NB4 (cell line): ENCODE measurements around the gene EMCN.

ENCODE experiments used
- CTCF ChIP-seq: IDR thresholded peaks from one replicate; pipeline ENCODE4 v1.5.1; 2012; ENCODE audit warnings: low read depth, low read length
- MYC ChIP-seq: IDR thresholded peaks from 2 replicates; pipeline ENCODE4 v1.6.1; 2011; ENCODE audit warnings: low read depth, low read length
- POLR2A ChIP-seq: IDR thresholded peaks from 2 replicates; pipeline ENCODE4 v1.6.1; 2011; ENCODE audit warnings: mild to moderate bottlenecking; ENCODE audit not compliant: insufficient read length; ENCODE audit errors: extremely low read depth
- TF ChIP-seq, protein P1 (sequence below): IDR thresholded peaks from 2 replicates; pipeline ENCODE4 v1.6.1; 2011; ENCODE audit warnings: low read depth, low read length

- no peak for TF ChIP-seq CTCF
- TF ChIP-seq POLR2A = no peak
- TF ChIP-seq, protein P1, sequence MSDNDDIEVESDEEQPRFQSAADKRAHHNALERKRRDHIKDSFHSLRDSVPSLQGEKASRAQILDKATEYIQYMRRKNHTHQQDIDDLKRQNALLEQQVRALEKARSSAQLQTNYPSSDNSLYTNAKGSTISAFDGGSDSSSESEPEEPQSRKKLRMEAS = no peak
- TF ChIP-seq MYC = no peak
Measured at GRCh38 chr4:100428051-100428450, 89.8 kb downstream of the EMCN start.
